G401 (cell line): ENCODE measurements around the gene N4BP2L2. TPM values are rescaled to one million over a fixed set of nuclear protein-coding genes. Genes with fewer than 3 reads are reported as not detected.

Experiments
- DNase-seq: peaks from one replicate; pipeline ENCODE4 v3.0.0-alpha.2; 2015; ENCODE audit warnings: low spot score
- in situ Hi-C: cut with HindIII; loops from 2 replicates; pipeline ENCODE4 v1.10.0; 2016; ENCODE audit warnings: low sequenced_read_pairs, mixed read lengths
- total RNA-seq: library from RNA; depleted of rRNA; stranded (reverse); fragments of >200 nt; shearing (Covaris generic); gene quantifications from 2 replicates; pipeline ENCODE4 v1.2.3, GENCODE V29; 2014

Gene N4BP2L2
- total RNA-seq, 1 experiment from 2014 or later: 72.8 TPM

DNA sequence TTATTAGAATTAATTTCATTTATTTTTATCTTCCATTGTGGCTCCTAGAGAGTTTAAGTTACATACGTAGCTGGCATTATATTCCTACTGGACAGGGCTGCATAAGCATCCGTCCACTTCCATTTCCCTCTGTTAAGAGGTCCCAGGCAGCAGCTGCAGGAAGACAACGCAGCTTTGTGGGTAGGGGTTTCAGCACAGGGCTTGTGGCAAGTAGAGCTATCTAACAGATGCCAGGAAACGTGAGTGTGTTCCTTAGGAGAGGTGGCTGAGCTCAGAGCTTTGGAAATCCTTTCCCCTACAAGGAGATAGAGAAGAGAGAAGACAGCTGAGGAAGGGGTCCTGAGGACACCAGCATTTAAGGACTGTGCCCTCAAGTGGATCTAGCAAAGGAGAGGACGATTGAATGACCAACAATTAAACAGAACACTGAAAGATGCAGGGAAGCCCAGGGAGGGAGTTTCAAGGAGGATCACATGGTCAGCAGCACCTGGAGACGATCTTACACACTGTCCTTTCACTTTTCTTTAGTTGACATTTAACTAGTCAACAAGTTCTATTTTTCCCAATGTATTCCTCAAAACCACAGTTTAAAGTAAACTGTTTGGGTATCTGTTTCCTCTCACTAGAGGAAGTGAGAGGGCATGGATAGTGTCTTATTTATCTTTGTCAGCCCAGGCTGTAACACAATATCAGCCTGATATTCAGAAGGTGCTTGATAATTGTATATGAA is 108.4 kb downstream of the N4BP2L2 start:
- in situ Hi-C loops: no loop called here
- DNase-seq: no peak

DNA sequence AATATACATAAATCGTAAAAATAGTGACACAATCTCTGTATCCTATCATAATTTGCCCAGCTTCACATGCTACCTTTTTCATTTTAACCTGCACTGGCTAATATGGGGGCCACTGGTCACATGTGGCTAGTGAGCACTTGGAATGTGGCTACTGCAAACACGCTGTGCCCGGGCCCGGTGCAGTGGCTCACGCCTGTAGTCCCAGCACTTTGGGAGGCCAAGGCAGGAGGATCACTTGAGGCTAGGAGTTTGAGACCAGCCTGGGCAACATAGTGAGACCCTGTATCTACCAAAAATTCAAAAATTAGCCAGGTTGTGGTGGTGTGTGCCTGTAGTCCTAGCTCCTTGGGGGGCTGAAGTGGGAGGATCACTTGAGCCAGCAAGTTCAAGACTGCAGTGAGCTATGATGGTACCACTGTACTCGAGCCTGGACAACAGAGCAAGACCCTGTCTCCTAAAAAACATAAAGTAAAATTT is 109.1 kb downstream of the N4BP2L2 start:
- in situ Hi-C loops: no loop called here
- no peak for DNase-seq

DNA sequence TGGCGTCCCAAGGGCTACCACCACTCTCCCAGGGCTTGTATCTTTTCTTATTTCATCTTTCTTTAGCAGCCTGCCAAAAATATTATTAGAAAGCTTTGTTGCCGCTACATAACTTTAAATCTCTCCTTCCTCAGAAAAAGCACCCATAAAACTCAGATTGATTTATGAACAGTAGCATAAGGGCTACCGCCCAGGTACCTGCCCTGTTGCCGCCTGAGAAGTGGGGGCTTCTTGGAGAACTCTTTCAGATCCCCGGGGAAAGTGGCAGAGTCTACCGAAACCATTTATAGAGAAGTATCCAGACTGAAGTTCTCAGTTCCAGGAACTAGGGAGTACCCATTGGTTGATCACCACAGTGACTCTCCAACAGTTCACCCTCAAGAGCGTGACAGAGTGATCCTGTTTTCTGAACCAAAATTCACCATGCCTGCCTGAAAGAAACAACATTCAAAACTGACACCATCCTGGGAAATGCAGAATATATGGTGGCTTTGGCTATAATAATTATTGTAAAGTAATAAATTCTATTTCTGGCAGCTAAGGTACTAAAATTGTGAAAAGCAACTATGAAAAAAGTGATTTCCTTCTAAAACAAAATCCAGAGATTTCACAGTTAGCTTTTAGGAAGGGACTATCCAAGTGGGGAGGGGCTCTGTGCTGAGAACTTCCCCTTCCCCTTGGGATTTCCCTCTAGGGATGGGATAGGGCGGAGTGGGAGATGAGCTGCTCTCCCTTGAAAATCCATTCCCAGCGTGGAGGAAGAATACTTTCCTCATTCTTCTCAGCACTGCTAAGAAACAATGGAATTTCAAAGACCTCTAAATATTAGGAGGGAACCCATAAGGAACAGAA is 109.8 kb downstream of the N4BP2L2 start:
- no peak for DNase-seq

DNA sequence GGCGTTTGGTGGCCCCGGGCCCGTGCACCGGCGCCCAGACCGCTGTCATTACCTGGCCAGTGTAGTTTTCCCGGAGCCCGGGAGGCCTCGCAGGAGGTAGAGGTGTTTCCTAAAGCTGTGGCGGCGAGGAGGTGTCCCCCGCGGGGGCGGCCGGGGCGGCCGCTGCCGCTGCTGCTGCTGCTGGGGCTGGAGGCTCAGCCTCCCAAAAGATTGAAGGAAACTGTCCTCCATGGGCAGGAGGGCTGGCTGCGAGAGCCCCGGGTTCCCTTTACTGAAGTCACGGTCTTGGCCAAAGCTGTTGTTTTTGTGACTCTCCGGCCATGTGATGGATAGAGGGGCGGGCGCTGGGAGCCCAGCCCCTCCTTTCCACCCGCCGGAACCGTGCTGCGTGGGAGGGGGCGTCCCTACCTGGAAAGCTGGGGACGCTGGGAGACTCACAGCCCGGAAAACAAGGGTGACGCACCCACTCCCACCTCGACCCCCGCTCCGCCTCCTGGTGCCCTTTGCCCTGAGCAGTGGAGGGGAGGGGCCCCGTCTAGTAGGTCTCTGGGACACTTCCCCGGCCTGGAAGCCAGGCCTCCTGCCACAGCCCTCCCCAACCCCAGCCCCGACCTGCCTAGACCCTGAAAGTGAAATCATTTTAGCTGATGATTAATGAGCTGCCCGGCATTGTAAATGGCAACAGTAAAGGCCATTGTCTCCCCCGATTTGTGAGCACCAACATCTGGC is 110.6 kb downstream of the N4BP2L2 start, which contains the start of gene N4BP2L1:
TSS of gene N4BP2L1 (minus strand) at position 279 of the 729 bp plus-strand sequence. CDS start at position 231, 48 bp downstream.
- DNase-seq: peak; percentile 74
- in situ Hi-C loops: no loop called here

More for the DNA sequence above, 109.8 kb downstream of the N4BP2L2 start:
- in situ Hi-C loops: no loop called here

DNA sequence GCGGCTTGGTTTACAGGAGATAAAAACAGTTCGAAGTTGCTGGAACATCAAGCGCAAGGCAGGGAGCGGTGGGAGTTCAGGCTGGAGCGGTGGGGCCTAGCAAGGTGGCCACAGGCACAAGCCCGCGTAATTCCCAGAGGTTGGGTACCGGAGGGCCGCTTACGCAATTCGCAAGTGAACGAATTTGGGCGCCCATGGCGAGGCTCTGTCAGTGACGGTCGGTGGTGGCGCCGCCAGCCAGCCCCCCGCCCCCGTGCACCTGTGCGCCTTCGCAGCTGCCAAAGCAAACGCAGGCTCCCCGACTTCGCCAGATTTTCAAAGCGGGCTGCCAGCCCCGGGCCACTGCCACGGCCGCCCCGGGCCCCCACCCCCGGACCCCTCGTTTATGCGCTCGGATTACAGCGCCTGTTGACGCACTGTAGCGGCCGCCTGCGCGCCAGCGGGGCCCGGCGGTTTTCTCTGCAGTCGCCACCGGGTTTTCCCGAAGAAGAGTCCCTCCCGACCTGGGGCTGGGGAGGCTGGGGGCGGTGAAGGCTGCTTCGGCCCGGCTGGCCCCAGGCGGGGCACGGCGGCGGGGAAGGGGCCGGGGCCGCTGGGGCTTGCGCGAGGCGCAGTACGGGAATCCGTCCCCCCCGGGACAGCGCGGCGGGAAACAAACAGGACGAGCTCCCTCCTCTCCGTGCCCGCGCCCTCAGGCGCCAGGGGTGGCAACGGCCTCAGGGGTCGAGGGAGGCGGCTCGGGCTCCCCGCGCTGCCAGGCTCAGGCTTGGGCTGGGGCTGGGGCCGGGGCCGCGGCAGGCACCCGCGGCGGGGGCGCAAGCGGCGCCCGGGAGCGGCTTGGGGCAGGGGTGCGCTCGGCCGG is 111.4 kb downstream of the N4BP2L2 start:
- in situ Hi-C loops: no loop called here

DNA sequence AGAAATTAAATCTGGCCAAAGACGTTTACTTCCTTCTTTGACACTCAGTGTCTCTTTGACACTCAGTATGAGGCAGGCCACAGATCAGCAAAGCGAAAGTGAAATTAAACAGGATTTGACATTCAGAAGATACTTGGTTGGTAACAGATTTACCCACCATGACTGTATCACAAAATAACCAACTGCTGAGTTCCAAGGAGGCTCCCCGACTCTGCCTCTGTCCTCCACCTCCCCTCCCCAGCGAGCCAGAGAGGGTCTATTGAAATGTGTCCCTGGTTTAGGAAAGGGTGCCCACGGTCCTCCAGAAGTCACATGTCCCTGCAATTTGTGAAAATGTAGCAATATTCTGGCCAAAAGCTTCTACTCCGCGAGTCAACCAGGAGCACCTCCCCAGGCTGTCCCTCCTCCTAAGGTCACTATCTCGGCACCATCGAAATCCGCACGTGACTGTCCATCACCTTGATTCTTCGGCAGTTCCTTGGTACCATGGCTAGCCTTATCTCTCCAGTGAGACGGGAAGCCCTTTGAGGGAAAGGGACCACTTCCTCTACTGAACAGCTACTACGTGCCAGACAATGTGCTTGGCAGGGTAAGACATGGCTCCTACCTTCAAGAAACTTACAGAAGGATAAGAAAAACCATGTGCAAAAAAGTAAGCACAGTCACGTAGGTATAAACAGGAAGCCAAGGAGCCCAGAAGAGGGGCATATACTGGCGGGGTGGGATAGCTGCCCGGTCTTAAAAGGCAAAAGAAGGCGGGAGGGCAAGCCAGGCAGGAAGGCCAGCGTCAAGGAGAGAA is 112.2 kb downstream of the N4BP2L2 start:
- DNase-seq: peak; percentile 44
- in situ Hi-C loops: no loop called here

More for the DNA sequence above, 111.4 kb downstream of the N4BP2L2 start:
- DNase-seq: peak; percentile 64

DNA sequence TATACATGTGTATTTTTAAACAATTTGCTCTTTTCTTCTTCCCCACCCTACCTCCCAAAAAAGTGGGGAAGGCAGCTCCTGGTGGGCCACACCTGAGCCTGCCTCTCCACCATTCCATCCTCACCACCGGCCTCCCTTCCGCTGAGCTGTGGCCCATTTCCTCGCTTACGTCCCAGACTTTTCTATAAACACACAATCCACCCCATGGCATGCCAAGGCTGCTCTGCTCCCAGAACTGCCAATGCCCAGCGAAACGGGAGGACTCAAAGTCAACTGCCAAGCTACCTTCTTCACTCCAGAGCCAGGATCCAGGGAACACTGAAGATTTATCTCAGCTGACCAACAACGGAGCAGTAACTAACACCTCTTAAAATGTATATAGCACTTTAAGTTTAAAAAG is 113.4 kb downstream of the N4BP2L2 start:
- in situ Hi-C loops: no loop called here
- no peak for DNase-seq

DNA sequence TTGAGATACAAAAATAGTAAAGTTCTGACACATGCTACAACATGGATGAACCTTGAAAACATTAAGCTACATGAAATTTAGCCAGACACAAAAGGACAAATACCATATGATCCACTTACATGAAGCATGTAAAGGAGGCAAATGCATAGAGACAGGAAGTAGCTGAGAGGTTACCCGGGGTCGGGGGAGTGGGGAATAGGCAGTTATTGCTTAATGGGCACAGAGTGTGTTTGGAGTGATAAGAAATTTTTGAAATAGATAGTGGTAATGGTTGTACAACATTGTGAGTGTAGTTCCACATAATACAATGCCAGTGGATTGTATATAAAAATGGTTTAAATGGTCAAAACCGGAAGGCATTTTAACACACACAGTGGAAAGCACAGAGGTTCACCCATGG is 115.0 kb downstream of the N4BP2L2 start:
- in situ Hi-C loops: no loop called here
- DNase-seq: no peak

DNA sequence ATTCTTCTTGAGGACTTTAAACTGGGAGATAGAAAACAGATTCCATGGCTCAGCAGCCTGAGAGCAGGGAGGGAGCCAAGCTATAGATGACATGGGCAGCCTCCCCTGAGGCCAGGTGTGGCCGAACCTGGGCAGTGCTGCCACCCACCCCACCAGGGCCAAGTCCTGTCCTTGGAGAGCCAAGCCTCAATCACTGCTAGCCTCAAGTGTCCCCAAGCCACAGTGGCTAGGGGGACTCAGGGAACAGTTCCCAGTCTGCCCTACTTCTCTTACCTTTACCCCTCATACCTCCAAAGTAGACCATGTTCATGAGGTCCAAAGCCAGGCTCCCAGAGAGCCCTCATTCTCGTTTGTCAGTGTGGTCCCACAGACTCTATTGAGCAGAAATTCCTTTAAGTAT is 118.7 kb downstream of the N4BP2L2 start:
- in situ Hi-C loops: no loop called here
- DNase-seq: no peak

DNA sequence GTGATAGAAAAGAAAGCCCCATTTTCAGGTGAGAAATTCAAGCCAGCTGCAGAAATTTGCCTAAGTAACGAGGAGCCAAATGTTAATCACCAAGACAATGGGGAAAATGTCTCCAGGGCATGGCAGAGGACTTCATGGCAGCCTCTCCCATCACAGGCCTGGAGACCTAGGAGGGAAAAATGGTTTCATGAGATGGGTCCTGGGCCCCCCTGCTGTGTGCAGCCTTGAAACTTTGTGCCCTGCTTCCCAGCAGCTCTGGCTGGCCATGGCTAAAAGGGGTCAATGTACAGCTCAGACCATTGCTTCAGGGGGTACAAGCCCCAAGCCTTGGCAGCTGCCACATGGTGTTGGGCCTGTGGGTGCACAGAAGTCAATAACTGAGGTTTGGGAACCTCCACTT is 120.6 kb downstream of the N4BP2L2 start:
- no peak for DNase-seq
- in situ Hi-C loops: no loop called here

DNA sequence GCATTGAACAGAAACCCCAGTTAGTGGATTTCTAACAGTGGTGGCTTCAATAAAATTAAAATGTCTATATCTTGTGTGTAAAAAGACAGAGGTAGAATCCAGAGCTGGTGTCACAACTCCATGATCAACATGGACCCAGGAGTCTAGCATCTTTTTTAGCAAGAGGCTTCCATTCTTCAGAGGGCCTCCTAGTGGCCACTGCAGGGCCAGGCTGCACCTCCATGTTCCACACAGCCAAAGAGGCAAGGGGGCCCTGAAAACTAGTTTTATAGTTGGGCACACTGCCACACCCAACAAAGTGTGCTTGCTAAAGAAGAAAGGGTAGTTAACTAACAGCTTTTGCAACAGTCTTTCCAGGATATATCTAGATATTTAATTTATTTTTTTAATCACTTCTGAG is 123.6 kb downstream of the N4BP2L2 start:
- DNase-seq: no peak
- in situ Hi-C loops: no loop called here

DNA sequence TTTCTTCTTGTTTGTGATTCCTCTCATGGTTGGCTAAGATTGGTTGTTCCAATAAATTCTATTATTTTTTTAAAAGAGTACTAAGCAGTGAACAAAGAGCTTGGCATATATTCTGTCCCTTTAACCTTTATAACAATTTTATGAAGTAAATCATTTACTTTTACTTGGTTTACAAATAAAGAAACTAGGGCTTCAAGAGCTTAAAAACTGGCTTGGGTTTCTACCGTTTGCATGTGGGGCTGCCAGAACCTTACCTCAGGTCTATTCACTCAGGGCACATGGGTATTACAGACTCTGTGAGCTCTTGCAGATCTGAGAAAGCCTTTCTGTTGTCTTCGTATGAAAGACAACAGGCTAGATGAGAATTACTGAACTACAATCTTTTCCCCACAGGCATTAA is 124.0 kb downstream of the N4BP2L2 start:
- in situ Hi-C loops: no loop called here

DNA sequence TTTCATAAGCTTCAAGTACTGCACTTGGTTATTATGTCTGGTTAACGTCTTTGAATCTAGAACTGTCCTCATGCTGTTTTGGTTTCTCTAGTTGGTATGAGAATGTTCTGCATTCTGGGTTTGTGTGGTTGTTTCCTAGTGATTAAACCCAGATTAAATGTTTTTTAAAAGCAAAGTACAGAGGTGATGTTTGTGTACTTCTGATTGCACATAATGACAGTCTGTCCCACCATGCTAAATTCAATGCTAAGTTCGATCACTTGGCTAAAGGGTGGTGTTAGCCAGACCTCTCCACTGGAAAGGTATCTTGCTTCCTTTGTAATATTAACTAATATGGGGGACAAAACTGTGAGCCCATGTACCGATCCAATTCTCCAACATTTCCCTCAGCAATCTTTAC is 125.3 kb downstream of the N4BP2L2 start:
- DNase-seq: no peak
- in situ Hi-C loops: no loop called here

More for the DNA sequence above, 124.0 kb downstream of the N4BP2L2 start:
- DNase-seq: no peak

DNA sequence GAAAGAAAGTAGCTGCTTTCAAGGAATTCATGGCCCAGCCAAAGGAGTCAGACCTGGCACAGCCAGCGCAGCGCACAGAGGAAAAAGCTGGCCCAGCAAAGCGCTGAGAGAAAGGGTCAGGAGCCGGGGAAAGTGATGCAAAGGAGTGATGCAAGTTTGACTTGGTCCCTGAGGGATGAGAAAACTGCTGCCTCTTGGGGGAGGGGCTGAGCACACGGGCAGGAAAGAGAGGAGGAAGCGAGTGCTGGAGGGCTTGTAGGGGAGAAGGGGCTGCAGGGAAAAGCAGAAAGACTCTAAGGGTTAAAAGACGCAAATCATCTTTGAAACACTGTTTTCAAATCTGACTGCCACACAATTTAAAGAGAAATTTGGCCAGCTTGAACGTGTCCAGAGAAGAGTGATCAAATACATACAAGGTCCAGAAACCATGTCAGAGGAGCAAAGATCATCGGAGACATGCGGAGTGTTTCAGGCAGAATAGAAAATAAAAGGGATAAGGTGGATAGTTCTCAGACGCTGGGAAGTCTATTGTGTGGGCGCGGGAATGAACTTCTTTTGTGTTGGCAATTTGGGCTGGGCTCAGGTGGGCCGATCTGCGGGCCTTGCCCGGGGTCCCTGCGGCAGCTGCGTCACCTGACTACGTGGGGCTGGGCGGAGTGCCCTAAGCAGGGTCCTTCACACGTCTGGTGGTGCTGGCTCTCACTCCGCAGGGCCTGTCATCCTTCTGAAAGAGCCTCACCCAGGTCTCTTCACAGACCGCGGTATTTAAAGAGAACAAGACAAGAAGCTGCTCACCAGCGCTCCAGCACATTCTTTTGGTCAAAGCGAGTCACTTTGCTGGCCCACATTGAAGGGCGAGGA is 128.8 kb downstream of the N4BP2L2 start:
- no peak for DNase-seq
- in situ Hi-C loops: no loop called here

DNA sequence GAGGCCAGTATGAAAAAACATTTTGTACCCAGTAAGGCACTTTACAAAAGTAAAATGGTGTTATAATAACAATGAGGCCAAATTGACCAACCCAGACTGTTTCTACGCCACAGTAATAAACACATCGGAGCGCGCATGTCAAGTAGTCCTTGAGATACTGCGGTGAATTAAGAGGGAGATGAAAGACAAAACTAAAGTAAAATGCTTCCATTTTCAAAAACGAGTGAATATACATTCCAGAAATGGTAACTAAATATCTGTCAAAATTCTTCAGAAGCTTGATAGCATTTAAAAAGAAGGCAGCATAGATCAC is 129.6 kb downstream of the N4BP2L2 start:
- no peak for DNase-seq
- in situ Hi-C loops: no loop called here

DNA sequence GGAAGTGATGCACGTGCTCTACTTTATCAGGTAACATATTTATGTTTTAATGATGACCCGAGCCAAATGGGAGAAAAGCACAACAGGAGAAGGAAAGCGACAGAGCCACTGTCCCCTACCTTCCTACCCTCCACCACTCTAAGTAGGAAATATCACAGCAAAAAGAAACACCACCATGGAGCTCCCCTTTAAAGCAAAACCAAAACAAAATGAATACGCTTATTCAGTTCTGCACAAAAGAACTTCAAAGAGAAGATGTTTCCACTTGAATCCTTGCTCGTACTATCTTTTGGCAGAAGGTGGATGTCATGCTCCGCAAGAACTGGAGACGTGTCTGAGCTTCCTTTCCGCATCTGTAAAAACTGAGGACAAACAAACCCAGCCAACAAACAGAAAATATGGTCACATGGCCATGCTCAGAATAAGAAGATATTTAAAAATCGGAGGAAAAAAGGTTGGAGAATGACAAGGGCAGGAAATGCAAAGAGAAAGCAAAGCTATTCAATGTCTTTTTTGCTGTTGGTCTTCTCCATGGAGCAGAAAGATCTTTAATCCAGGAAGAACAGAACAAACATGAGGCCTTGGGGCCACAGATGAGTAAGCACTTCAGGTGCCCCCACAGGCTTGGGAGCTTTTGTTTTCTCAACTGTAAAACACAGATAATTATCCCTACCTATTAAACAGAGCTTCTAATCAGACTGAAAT is 130.1 kb downstream of the N4BP2L2 start:
- no peak for DNase-seq
- in situ Hi-C loops: no loop called here

DNA sequence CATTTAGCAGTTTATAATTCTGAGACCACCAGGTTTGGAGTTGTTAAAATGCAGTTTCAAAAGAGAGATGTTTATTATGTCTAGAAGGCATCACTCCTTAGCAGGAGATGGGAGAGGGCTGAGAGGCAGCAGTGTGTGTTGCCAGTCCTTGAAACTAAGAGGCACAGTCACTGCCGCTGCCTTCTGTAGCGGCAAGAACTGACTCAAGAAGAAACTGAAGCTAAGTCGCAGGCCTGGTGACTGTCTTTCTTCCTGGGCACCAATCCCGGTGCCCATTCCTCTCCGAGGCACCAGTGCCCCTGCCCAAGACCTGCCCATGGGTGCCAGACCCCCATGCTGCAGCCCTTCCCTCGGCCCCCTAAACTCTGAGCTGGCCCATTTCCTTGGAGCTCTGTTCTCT is 130.7 kb downstream of the N4BP2L2 start:
- in situ Hi-C loops: no loop called here

More for the DNA sequence above, 130.7 kb downstream of the N4BP2L2 start:
- no peak for DNase-seq
